ENCODE data around the gene CA5B. TPM values are rescaled to one million over a fixed set of nuclear protein-coding genes. Genes with fewer than 3 reads are reported as not detected.
A peak's percentile ranks its signal among the peaks of the same experiment; 100 is the strongest.
"Not testable (repeated sequence)": the region's sequence is repeated elsewhere in the genome, so short reads cannot be mapped to it uniquely, and the experiment has no call there.

CA5B gene, protein sequence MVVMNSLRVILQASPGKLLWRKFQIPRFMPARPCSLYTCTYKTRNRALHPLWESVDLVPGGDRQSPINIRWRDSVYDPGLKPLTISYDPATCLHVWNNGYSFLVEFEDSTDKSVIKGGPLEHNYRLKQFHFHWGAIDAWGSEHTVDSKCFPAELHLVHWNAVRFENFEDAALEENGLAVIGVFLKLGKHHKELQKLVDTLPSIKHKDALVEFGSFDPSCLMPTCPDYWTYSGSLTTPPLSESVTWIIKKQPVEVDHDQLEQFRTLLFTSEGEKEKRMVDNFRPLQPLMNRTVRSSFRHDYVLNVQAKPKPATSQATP
- 41.5 TPM for total RNA-seq

DNA sequence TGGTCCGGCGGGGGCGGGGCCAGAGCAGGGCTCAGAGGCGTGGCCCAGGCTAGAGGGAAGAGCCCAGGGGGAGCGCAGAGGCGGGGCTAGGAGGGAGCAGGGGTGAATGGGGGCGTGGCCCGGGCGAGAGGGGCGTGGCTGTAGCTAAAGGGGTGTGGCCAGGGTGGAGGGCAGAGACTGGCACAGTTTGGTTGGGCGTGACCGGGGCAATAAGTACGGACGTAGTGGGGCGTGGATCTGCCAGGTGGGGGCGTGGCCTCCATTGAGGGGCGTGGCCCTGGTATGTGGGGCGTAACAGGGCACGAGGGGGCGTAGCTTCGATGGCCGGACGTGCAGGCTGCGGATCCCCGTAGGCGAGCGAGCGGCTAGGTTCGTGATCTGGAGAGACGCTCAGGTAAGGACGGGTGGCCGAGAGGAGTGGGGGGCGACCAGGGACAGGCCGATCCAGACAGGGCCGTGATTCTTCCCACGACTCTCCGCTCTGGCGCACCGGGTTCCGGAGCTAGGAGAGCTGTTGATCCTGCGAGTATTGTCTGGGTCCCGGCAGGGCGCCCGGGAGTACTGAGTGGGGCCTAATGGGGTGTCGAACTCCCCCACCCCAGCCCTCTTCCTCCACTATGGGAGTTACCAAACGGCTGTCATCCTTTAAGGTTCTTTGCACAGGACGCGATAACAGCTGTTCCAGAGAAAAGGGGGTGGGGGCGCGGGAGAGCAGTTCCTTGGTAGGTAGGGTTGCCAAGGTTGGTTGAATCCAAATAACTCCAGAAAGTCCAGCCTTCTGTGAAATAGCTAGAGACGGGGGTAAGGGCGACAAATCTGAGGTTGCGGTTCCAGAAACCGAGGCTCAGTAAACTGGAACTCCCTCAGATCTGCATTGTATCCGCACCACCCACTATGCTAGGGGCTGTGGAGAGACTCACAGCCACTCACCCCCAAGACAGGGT is at the start of gene CA5B:
Gene CA5B, plus strand, starts transcription at position 312 of the 944 bp plus-strand sequence. CDS start 11,754 bp downstream, outside the sequence.
- peak; percentile 92 to 99 (median 95) for DNase-seq (ENCODE audit: low read depth in 2 of 3, low spot score in 2 of 3)

DNA sequence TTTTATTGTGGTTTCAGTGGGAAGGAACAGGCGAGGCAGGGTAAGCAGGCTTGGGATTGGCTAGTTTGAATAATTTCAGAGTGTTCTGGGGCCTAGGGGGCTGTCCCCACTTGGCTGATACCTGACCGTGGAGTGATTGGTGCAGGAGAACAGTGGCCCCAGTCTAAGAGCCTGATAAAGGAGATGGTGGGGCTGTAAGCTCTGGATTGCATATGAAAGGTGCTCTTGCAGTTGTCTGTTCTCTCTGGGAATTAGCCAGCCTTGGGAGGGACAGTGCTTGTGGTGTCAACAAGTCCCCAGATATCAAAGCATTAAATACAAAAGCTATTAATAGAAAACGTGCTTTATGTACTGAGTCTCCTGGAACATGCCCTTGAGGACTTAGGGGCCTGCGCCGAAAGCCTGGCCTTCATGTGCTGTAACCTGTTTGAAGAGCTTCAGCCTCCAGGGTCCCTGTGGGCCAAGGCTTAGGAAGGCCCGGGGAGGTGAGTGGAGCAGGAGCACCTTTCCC is 43.1 kb upstream of the CA5B start:
- no peak for DNase-seq (ENCODE audit: low read depth in 2 of 3, low spot score in 2 of 3)

DNA sequence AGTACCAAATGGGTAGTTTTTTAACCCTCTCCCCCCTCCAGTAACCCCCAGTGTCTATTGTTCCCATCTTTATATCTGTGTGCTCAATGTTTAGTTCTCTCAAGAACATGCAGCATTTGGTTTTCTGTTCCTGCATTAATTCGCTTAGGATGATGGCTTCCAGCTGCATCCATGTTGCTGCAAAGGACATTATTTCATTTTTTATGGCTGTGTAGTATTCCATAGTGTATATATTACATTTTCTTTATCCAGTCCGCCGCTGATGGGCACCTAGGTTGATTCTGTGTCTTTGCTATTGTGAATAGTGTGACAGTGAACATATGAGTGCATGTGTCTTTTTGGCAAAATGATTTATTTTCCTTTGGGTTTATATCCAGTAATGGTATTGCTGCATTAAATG is 41.6 kb upstream of the CA5B start:
- DNase-seq (ENCODE audit: low read depth in 2 of 3, low spot score in 2 of 3): no peak

DNA sequence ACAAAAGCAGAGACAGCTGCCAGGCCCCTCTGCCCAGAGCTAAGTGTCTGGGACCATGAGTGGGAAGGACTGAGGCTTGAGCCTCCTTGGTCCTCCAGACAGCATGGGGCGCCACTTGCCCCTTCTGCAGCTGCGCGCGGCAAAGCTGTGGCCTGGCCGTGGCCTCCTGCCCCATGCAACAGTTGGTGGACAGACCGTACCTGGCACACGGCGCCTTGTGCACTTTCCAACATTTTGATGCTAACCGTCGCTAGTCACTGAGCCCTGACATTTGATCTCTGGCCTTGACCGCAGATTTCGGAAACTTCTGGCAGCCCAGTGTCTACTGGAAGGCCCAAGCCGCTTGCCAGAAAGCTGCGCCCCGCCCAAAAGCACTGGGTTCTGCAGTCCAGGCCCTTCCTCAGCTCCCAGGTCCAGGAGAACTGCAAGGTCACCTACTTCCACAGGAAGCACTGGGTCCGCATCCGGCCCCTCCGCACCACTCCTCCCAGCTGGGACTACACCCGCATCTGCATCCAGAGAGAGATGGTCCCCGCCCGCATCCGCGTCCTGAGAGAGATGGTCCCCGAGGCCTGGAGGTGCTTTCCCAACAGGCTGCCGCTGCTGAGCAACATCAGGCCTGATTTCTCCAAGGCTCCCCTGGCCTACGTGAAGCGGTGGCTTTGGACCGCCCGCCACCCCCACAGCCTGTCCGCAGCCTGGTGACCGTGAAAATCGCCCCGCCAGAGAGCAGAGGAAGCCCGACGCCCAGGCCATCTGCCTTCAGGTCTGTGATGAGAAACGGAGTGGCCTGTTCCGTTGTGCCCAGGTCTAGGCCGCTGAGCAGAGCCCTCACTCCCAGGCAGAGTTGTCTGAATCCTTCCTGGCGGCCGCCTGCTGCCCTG is 35.3 kb upstream of the CA5B start:
- no peak for DNase-seq (ENCODE audit: low read depth in 2 of 3, low spot score in 2 of 3)

DNA sequence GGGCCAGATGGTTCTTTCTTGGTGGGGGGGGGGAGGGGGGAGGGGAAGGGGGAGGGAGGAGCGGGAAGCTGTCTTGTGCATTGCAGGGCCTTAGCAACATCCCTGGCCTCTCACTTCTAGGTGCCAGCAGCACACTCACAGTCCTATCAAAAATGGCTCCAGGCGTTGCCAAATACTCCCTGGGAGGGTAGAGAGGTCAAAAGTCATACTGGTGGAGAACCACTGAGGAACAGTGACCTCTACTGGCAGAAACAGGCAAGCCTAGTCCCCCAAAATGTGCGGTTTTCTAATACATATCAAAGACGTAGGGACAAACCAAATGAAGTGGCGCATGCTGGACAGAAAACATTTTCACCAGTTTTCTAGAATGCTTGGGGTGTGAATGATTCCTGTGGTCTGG is 34.3 kb upstream of the CA5B start:
- DNase-seq (ENCODE audit: low read depth in 2 of 3, low spot score in 2 of 3): not testable (repeated sequence)

DNA sequence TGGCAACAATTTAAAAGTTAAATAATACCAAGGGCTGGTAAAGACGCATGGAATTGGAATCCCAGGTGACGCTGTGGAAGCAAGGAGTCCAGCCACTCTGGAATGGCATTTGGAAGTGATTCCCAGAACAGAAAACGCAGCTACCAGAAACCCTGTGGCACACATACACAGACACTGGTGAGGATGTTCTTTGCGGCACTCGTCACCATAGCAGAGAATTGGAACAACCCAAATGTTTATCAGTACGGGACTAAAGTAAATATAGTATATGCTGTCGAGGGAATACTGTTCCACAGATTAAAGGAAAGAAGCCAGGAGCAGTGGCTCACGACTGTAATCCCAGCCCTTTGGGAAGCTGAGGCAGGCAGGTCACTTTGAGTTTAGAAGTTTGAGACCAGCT is 33.8 kb upstream of the CA5B start:
- not testable (repeated sequence) for DNase-seq (ENCODE audit: low read depth in 2 of 3, low spot score in 2 of 3)

DNA sequence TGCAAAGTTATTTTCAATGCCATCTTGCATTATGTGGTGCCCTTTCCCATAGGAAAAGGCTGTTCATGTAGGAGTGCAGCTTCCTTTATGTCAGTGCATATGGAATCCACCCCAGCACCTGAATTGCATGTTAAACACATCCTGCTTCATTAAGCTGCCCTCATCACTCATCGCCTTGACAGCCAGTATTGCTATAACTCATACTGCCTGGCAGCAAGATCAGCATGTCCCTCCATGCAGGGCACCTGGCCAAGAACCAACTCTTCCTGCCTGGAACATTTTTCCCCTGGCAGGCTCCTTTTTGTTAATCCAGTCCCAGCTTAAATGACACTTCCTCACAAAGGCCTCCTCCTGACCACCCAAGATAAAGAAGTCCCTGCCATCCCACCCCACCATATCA is 23.5 kb upstream of the CA5B start:
- no peak for DNase-seq (ENCODE audit: low read depth in 2 of 3, low spot score in 2 of 3)

DNA sequence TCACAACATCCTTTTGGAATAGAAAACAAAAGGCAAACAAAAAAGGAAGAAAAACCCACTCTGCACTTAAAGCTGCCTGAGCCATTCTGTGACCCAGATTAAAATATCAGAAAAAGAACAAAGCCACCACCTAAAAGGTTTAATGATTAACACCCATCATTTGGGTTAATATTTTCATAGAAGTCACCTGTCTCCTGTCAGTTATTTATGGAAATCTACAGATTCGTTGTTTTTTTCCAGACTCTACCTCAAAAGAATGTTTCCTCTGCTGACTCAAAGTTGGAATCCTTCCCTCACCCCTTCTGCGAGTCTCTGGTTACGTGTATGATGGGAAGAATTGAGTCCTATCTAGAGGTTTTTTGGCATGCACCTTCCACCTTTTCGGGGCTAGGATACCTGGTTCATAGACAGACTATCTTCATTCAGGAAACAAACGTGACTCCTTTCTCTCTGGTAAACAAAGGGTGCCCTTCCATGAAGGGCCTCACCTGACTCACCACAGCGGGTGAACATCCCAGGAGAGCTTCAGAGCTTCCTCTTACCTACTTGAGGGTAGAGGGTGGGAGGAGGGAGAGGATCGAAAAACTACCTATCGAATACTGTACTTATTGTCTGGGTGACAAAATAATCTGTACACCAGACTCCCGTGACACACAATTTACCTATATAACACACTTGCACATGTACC is 19.6 kb upstream of the CA5B start:
- no peak for DNase-seq (ENCODE audit: low read depth in 2 of 3, low spot score in 2 of 3)

DNA sequence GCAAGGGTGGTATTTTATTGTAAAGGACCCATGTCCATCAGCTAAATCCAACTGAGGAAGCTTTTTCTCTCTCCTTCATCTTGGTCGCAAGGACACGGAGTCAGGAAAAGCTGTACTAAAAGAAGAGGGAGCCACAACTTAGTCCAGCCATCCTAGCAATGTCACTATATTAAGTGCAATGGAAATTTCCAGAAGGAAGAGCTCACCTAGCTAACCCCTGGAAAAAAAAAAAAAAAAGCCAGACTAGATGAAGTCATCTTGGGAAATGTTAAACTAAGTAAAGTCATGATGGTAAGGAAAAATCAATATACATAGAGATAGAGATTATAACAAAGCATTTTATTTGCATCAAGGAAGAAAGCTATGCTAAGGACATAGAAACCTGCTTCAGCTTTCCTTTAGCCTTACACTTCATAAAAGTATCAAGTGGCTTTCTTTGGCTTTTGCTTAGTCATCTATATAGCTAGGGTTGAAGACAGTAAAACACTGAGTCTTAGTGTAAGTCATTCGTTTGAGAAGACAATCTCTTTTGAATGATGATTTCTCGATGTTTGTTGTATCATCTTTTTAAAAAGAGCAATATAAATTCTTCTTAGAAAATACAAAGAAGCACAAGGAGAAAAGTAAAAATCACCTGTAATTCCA is 18.6 kb upstream of the CA5B start:
- no peak for DNase-seq (ENCODE audit: low read depth in 2 of 3, low spot score in 2 of 3)

DNA sequence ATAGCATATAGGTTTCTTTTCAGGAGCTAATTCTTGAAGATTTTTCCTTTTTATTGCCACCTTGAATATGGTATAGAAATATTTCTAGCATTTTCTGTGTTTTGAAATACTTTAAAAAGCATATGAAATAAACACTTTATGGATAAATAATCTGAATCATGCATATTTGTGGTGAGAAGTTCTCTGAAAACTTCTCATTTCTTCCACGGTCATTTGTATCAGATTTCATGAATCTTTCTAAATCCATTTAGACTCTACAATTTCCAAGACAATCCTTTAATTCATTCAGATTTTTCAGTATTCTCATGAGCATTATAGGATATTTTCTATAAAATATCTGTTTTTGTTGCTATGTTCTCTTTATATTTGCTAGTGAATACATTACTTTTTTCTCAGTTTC is 16.2 kb upstream of the CA5B start:
- no peak for DNase-seq (ENCODE audit: low read depth in 2 of 3, low spot score in 2 of 3)

DNA sequence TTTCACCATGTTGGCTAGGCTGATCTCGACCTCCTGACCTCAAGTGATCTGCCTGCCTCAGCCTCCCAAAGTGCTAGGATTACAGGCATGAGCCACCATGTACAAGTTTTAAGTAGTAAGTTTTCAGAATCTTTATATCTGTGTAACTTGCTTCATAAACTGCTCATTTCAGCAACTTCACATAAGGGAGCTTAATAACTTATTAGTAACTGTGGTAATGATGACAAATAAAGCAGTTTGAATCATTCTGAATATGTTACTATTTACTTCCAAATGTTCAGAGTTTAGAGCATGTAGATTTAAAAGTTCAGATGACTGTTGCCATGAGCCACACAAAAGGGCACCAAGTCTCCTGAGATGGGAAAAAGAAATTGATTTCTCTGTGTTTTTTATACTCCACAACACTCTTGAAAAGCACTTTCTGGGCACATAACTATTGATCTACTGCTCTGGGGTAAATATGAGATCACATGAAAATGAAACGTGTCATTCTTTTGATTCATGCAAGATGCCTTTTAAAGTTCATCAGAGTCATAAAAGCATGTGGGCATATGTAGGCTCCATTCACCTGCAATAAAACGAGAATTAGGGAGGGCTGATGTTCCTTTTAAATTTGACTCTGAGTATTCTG is 14.1 kb upstream of the CA5B start:
- no peak for DNase-seq (ENCODE audit: low read depth in 2 of 3, low spot score in 2 of 3)

DNA sequence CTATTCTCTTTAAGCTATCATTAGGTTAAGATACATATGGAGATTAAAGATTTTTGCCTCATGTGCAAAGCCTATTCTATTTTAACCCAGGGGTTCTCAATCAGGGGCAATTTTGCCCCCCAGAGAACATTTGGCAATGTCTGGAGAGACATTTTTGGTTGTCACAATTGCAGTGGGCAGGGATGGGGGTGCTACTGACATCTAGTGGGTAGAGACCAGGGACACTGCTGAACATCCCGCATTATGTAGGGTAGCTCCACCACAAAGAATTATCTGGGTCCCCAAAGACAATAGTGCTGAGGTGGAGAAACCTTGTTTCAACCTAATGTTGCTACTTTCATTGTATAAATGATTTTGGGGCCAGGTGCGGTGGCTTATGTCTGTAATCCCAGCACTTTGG is 13.2 kb upstream of the CA5B start:
- no peak for DNase-seq (ENCODE audit: low read depth in 2 of 3, low spot score in 2 of 3)

DNA sequence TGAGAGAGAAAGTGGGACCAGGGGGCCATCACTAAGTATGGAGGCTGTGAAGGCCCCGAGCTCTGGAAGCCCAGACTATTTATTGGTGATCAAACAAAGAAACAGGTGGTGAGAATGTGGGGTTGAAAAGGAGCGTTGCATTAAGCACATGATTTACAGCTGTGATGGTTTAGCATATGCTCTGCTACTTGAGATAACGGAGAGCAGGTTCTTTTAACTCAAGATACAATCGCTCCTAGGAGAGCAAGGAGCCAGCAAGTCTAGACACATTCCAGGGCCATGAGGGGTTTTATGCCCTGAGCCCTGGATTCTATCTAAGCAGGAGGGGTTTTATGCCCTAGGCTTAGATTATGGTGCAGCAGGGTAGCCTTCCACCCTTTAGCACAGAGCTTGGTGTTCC is 6.7 kb upstream of the CA5B start:
- not testable (repeated sequence) for DNase-seq (ENCODE audit: low read depth in 2 of 3, low spot score in 2 of 3)

DNA sequence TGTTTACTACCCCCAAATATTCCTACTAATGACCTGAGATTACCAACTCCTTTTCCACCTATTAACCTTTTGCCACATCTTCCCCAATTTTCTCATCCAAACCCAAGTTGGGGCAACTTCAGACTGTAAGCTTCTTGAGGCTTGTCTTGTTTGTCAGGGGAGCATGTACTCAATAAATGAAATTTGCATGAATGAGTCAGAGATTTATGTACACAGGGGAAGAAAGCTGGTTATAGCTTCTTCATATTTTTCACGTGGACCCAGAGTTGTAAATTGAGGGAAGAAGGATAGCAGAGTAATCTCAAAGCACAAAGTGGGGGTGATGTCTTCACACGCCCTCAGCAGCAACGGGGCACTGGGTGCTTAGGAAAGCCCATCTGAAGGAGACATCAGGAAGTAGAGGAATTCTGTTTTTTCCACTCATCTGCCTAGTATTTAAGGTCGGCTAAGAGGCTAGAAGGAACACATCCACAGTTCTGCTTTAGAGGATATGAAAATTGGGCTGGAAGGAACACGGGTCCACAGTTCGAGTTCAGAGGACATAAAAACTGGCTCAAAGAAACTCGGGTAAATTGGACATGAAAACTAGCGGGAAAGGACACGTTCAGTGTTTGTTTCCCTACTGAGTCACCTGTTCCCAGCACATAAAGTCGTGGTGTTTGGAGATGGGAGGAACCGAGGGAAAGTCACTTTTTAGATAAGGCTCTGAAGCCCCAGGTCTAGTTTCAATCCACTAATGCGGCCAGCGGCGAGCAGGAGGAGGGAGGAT is 696 bp upstream of the CA5B start:
- DNase-seq (ENCODE audit: low read depth in 2 of 3, low spot score in 2 of 3): peak in 1 of 3 donors; percentile 11

DNA sequence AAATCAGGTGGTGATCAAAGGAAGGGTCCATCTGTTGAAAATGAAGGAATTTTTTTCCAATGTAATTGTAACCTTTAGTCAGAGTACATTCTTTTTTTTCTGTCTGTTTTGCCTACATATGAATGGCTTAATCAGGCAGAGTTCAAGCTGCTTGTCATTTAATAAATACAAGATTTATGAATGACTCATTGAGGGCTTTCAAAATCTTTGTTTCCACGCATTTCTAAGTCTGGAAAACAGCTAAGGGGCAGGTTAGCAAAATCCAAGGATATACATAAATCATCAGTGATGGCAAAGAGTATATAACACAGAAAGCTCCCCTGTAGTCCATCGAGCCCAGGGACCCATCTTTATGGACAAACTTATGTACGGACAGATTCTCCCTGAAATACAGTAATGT is 1.8 kb downstream of the CA5B start:
- DNase-seq (ENCODE audit: low read depth in 2 of 3, low spot score in 2 of 3): no peak

DNA sequence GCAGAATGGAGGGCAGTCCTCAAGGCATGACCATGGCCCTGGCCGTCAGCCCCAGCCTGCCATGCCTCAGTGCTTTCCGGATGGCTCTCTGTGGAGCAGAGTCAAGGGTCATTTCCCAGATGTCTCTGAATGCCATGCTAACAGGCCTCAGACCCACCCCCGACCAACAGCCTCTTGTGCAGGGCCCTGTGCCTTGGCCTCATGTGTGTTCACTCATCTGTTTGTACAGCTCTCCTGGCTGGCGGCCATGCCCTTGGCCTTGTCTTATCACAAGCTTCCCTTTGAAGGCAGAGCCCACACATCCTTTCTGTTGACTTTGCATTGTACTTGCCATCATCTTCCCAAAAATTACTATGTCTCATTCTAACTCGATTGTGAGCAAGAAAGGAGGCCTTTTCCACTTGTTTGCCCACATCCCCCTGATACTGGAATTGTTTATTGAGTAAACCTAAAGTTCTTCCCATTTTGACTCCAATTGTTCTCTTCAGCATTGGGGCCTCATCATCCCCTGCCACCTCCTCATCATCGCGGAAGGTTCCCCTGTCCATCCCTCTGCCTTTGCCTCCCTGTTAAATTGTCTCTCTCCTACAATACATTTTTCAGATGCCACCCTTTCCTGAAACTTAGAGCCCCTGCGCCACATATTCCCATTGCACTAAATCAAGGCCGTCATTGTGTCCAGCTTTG is 6.3 kb downstream of the CA5B start:
- no peak for DNase-seq (ENCODE audit: low read depth in 2 of 3, low spot score in 2 of 3)

DNA sequence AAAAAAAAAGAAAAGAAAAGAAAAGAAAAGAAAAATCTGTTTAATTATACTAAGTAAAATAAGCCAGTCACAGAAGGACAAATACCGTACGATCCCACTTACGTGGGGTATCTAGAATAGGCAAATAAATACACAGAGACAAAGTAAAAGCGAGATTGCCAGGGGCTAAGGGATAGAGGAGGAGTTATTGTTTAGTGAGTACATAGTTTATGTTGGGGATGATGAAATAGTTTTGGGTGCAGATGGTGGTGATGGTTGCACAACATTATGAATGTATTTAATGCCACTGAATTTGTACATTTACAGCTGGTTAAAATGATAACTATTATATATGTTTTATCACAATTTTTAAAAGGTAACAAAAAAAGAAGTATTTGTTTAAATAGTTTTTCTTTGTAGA is 7.1 kb downstream of the CA5B start:
- peak in 1 of 3 donors; percentile 13 for DNase-seq (ENCODE audit: low read depth in 2 of 3, low spot score in 2 of 3)

DNA sequence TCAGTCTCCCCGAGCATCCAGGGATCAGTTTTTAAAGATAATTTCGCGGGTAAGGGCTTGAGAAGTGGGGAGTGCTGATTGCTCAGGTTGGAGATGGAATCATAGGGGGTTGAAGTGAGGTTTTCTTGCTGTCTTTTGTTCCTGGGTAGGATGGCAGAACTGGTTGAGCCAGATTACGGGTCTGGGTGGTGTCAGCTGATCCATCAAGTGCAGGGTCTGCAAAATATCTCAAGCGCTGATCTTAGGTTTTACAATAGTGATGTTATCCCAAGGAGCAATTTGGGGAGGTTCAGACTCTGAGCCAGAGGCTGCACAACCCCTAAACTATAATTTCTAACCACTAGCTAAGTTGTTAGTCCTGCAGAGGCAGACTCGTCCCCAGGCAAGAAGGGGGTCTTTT is 8.6 kb downstream of the CA5B start:
- DNase-seq (ENCODE audit: low read depth in 2 of 3, low spot score in 2 of 3): not testable (repeated sequence)

All from hematopoietic multipotent progenitor cell (in vitro differentiated cells).